Measurements from ENCODE around the gene NDP.

GRCh38 chrX:44006081-44006480, 32.9 kb upstream of the NDP start:
- TF ChIP-seq CTCF (IDR thresholded peaks at IDR 0.05; ENCODE audit: insufficient read depth, low read length, poor library complexity, severe bottlenecking) (no peak), EZH2phosphoT487 (conservative IDR thresholded peaks at IDR 0.05; ENCODE audit: low read length) (no peak)
